CD4-positive, alpha-beta T cell (primary cell): Measurements from ENCODE around the gene ETV3L. TPM values are rescaled to one million over a fixed set of nuclear protein-coding genes. Genes with fewer than 3 reads are reported as not detected.

ENCODE experiments used
- ATAC-seq: fragments of 200-7000 bp; cut with Tn5 transposase; one replicate; pipeline ENCODE4 v1.10.0; 2022; ENCODE audit warnings: mild to moderate bottlenecking; ENCODE audit not compliant: poor library complexity
- CTCF ChIA-PET: fragments of 350-600 bp; sonication (Branson Sonifier 250); formaldehyde crosslinking; loops from one replicate; lab custom pipeline; 2021; ENCODE audit warnings: antibody characterized with exemption, inconsistent platforms; lab: Charles Lee
- POLR2A ChIA-PET: fragments of 350-600 bp; sonication (Branson Sonifier 250); formaldehyde crosslinking; loops from one replicate; lab custom pipeline; 2021; ENCODE audit warnings: antibody characterized with exemption, inconsistent platforms; lab: Charles Lee
- DNase-seq, 14 experiments: peaks; one replicate each; pipeline ENCODE4 v3.0.0-alpha.2; 2013 to 2020; ENCODE audit warnings: mixed read lengths in 2 of 14
- H3K27ac ChIP-seq, 2 donors: one replicate each; pipeline versions ENCODE4 v1.5.1 to v1.7.0; 2013; ENCODE audit warnings: low read length in 2 of 2, low read depth in 1 of 2, mild to moderate bottlenecking in 1 of 2
- H3K27me3 ChIP-seq, 2 experiments: 1 replicate in 1 of 2; 2 replicates in 1 of 2; pipeline versions ENCODE4 v1.6.1 to v1.7.0; 2013; ENCODE audit warnings: low read length in 2 of 2, control low read depth in 1 of 2, mild to moderate bottlenecking in 1 of 2, moderate library complexity in 1 of 2; ENCODE audit not compliant: insufficient read depth in 2 of 2, control insufficient read depth in 1 of 2
- H3K36me3 ChIP-seq: one replicate; pipeline ENCODE4 v1.6.1; 2013; ENCODE audit warnings: low read length, control low read depth; ENCODE audit not compliant: insufficient read depth
- H3K4me1 ChIP-seq: one replicate; pipeline ENCODE4 v1.6.1; 2013; ENCODE audit warnings: low read length, control low read depth; ENCODE audit not compliant: insufficient read depth
- H3K4me3 ChIP-seq: one replicate; pipeline ENCODE4 v1.5.1; 2013; ENCODE audit warnings: mild to moderate bottlenecking, low read length, moderate library complexity
- H3K9me3 ChIP-seq, 2 experiments: 1 replicate in 1 of 2; 2 replicates in 1 of 2; pipeline versions ENCODE4 v1.6.1 to v1.7.0; 2013; ENCODE audit warnings: low read length in 2 of 2, mild to moderate bottlenecking in 2 of 2, control low read depth in 1 of 2, moderate library complexity in 1 of 2; ENCODE audit not compliant: control insufficient read depth in 1 of 2, insufficient read depth in 1 of 2
- H3K27ac Mint-ChIP-seq: one replicate; pipeline ENCODE4 v1.8.0; 2020; ENCODE audit warnings: mixed read lengths
- H3K27me3 Mint-ChIP-seq: one replicate; pipeline ENCODE4 v1.8.0; 2021; ENCODE audit warnings: mixed read lengths
- H3K36me3 Mint-ChIP-seq: one replicate; pipeline ENCODE4 v1.8.0; 2021; ENCODE audit warnings: low read depth, mixed read lengths
- H3K4me1 Mint-ChIP-seq: one replicate; pipeline ENCODE4 v1.8.0; 2021; ENCODE audit warnings: low read depth, mixed read lengths
- H3K4me3 Mint-ChIP-seq: one replicate; pipeline ENCODE4 v1.8.0; 2020; ENCODE audit warnings: mild to moderate bottlenecking, mixed read lengths
- H3K9me3 Mint-ChIP-seq: one replicate; pipeline ENCODE4 v1.8.0; 2020; ENCODE audit warnings: mixed read lengths
- CTCF ChIP-seq: fragments of 200-600 bp; IDR thresholded peaks from one replicate; pipeline ENCODE4 v1.8.0; 2022; ENCODE audit warnings: antibody characterized with exemption, mild to moderate bottlenecking
- intact Hi-C, 2 experiments: fragments of 100-400 bp; cut with DNase I in 1 of 2; cut with micrococcal nuclease in 1 of 2; formaldehyde crosslinking; loops; one replicate each; pipeline versions ENCODE4 v1.15.1 to v1.9.0; 2023 to 2025; cut with DNase I, micrococcal nuclease
- total RNA-seq, 174 experiments: library from RNA in 2 of 174; stranded (reverse) in 2 of 174; gene quantifications; one replicate each; pipeline ENCODE4 v1.2.3 and lab custom pipeline; 2021 to 2026

ETV3L gene
- total RNA-seq, 2 experiments from 2014 or later, result not detected

DNA sequence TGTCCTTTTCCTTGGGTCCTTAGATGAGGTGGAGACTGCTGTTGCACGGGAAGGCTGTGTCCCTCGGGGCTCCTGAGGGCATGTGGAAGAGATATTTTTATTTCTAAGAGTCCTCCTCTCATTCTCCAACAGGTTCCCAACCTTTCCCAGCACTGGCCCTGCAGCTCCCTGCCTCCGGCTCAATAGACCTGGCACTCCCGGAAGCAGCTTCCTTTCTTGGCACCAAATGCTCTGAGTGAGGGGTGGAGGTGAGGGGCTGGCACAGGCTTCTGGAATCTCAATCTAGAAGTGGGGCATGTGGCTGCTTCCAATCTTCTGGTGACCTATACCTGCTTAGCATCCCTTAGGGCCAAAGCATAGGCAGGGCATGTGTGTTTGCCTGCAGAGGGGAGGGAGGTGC, 4.5 kb downstream of the ETV3L start:
- Mint-ChIP-seq H3K36me3 (no peaks in the 10 kb centered on the region), H3K4me3 (no peak overlapping the region), H3K4me1 (peaks cover 3% of the 10 kb centered on the region), H3K9me3 (no peaks in the 10 kb centered on the region), H3K27me3 (peaks cover 3% of the 10 kb centered on the region), H3K27ac (no peak overlapping the region)
- Histone ChIP-seq H3K36me3 (no peaks in the 10 kb centered on the region), H3K27me3 (peaks cover 0 to 2% of the 10 kb centered on the region in 2 experiments), H3K4me3 (no peak overlapping the region), H3K4me1 (peaks cover 10% of the 10 kb centered on the region), H3K27ac (no peak overlapping the region), H3K9me3 (no peaks in the 10 kb centered on the region)
- no peak for TF ChIP-seq CTCF
- DNase-seq, result no peak
- intact Hi-C loops, result no loop called here
- ChIA-PET CTCF (interaction anchor here (3.4 kb wide), 1 partner anchor 61 kb away, joined by 9 read pairs; no protein-coding TSS in a partner anchor), POLR2A (no interaction called here)
- no peak for ATAC-seq

DNA sequence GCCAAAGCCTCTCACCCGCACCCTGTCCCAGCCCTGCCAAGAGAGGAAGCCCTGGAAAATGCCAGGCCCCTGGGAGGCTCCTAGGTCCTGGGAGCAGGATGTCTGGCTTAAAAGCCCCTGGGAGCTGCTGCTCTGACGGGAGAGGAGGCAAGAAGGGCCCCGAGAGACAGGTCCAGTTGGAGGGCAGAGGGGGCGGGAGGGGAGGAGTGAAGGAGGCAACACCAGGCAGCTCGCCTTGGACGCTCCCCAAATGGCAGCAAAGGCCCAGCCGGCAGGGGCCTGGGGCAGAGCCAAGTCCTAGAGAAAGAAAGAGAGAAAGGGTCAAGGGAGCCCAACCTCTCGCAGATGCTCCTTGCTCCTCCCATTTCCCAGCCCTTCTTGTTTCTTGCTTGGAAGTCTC, 6.8 kb downstream of the ETV3L start:
- POLR2A ChIA-PET, result no interaction called here

GRCh38 chr1:157091668-157092273, 7.8 kb downstream of the ETV3L start:
- DNase-seq (no peak), ATAC-seq (no peak)
- no peak overlapping the region for H3K4me3 Mint-ChIP-seq
- no peaks in the 10 kb centered on the region for H3K9me3 ChIP-seq
- no peak overlapping the region for H3K4me3 ChIP-seq
- H3K36me3 ChIP-seq, result no peaks in the 10 kb centered on the region
- no peak overlapping the region for H3K27ac ChIP-seq
- CTCF ChIA-PET, result interaction anchor here (7.4 kb wide), 1 partner anchor 64 kb away, joined by 241 read pairs; no protein-coding TSS in a partner anchor
- TF ChIP-seq CTCF, result no peak
- intact Hi-C loops, result loop anchor here (5.0 kb wide), 2 partner anchors 46 to 401 kb away; partner anchors contain the start of gene ETV3 (in 1 of the 2)
- no peaks in the 10 kb centered on the region for H3K9me3 Mint-ChIP-seq
- H3K27me3 Mint-ChIP-seq, result peaks cover 6% of the 10 kb centered on the region
- peaks cover 7% of the 10 kb centered on the region for H3K4me1 ChIP-seq
- H3K27me3 ChIP-seq, result peaks cover 0 to 2% of the 10 kb centered on the region in 2 experiments
- H3K4me1 Mint-ChIP-seq, result peaks cover 5% of the 10 kb centered on the region
- no peak overlapping the region for H3K27ac Mint-ChIP-seq
- H3K36me3 Mint-ChIP-seq, result no peaks in the 10 kb centered on the region
- POLR2A ChIA-PET, result no interaction called here

More for the DNA sequence above, 6.8 kb downstream of the ETV3L start:
- H3K27ac ChIP-seq, result no peak overlapping the region
- H3K36me3 ChIP-seq, result no peaks in the 10 kb centered on the region
- no peaks in the 10 kb centered on the region for H3K9me3 ChIP-seq
- H3K27me3 ChIP-seq, result peaks cover 0 to 2% of the 10 kb centered on the region in 2 experiments
- Mint-ChIP-seq H3K4me3 (no peak overlapping the region), H3K36me3 (no peaks in the 10 kb centered on the region), H3K4me1 (peaks cover 5% of the 10 kb centered on the region), H3K9me3 (no peaks in the 10 kb centered on the region), H3K27me3 (peaks cover 6% of the 10 kb centered on the region), H3K27ac (no peak overlapping the region)
- peaks cover 7% of the 10 kb centered on the region for H3K4me1 ChIP-seq
- ATAC-seq (no peak), DNase-seq (no peak)
- TF ChIP-seq CTCF, result no peak
- intact Hi-C loops, result loop anchor here (5.0 kb wide), 2 partner anchors 44 to 399 kb away; partner anchors contain the start of gene ETV3 (in 1 of the 2)
- CTCF ChIA-PET, result no interaction called here
- H3K4me3 ChIP-seq, result no peak overlapping the region
